Fibroblast of peridontal ligament (primary cell): Measurements from ENCODE around the gene LGALS12.
"Not testable (repeated sequence)": the region's sequence is repeated elsewhere in the genome, so short reads cannot be mapped to it uniquely, and the experiment has no call there.

ENCODE experiments used
- DNase-seq: peaks from one replicate; pipeline ENCODE4 v3.0.0-alpha.2; 2010; ENCODE audit errors: extremely low read depth

LGALS12 gene

GRCh38 chr11:63532799-63533475, 27.1 kb downstream of the LGALS12 start:
- DNase-seq: no peak

- no peak for DNase-seq
Observed at GRCh38 chr11:63534076-63534475, 28.2 kb downstream of the LGALS12 start.

- no peak for DNase-seq
Observed at GRCh38 chr11:63534895-63535461, 29.1 kb downstream of the LGALS12 start.

GRCh38 chr11:63535734-63536133, 29.9 kb downstream of the LGALS12 start:
- no peak for DNase-seq

- peak; percentile 78 for DNase-seq
Observed at GRCh38 chr11:63536669-63537292, 30.9 kb downstream of the LGALS12 start, which contains the start of gene PLAAT4. Gene PLAAT4, plus strand, starts transcription at chr11:63536808. Its CDS starts 61 bp downstream, at chr11:63536869.

GRCh38 chr11:63537293-63538101, 31.6 kb downstream of the LGALS12 start:
- DNase-seq: peak; percentile 71

- DNase-seq: peak; percentile 24
Observed at GRCh38 chr11:63542506-63542905, 36.6 kb downstream of the LGALS12 start.

- DNase-seq: no peak
Observed at GRCh38 chr11:63543711-63544110, 37.8 kb downstream of the LGALS12 start.

- DNase-seq: no peak
Observed at GRCh38 chr11:63547061-63547460, 41.2 kb downstream of the LGALS12 start.

GRCh38 chr11:63548178-63548577, 42.3 kb downstream of the LGALS12 start:
- peak; percentile 20 for DNase-seq

GRCh38 chr11:63549411-63549810, 43.5 kb downstream of the LGALS12 start:
- no peak for DNase-seq

GRCh38 chr11:63550156-63550700, 44.3 kb downstream of the LGALS12 start:
- DNase-seq: not testable (repeated sequence)

GRCh38 chr11:63551091-63551888, 45.4 kb downstream of the LGALS12 start:
- peak; percentile 55 for DNase-seq

- no peak for DNase-seq
Observed at GRCh38 chr11:63551889-63552266, 46.0 kb downstream of the LGALS12 start.

- no peak for DNase-seq
Observed at GRCh38 chr11:63552921-63553320, 47.0 kb downstream of the LGALS12 start.

- DNase-seq: no peak
Observed at GRCh38 chr11:63553759-63554158, 47.9 kb downstream of the LGALS12 start.

- no peak for DNase-seq
Observed at GRCh38 chr11:63554877-63555223, 49.0 kb downstream of the LGALS12 start.

- DNase-seq: no peak
Observed at GRCh38 chr11:63556404-63557013, 50.6 kb downstream of the LGALS12 start.

- DNase-seq: no peak
Observed at GRCh38 chr11:63557570-63557969, 51.7 kb downstream of the LGALS12 start.

GRCh38 chr11:63558459-63559157, 52.7 kb downstream of the LGALS12 start:
- no peak for DNase-seq
